DMS53 (cell line): ENCODE measurements around the gene MRPL53.
"Not testable (repeated sequence)": the region's sequence is repeated elsewhere in the genome, so short reads cannot be mapped to it uniquely, and the experiment has no call there.

Experiments
- DNase-seq: peaks from one replicate; lab custom pipeline; 2025; lab: John Stamatoyannopoulos, UW

The MRPL53 gene

GRCh38 chr2:74481961-74482800, 9.7 kb upstream of the MRPL53 start:
- peak; percentile 83 for DNase-seq

DNA sequence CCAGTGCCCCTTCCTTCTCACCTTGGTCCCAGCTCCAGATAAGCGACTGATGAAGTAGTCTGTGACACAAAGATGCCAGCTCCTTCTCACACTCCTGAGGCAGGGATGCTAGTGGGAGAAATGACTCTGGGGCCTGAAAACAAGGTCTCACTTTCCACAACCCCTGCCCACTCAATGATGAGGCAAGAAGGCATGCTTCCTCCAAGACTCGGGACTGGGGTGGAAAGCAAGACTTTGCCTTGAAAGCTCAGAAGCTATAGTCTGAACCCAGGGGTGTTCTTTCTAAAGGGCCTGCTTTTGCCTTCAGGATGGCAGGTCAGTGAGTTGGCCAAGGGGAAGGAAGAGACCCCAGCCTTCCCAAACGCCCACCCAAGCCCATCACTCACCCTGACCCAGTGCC, 9.0 kb upstream of the MRPL53 start:
- DNase-seq = no peak

DNA sequence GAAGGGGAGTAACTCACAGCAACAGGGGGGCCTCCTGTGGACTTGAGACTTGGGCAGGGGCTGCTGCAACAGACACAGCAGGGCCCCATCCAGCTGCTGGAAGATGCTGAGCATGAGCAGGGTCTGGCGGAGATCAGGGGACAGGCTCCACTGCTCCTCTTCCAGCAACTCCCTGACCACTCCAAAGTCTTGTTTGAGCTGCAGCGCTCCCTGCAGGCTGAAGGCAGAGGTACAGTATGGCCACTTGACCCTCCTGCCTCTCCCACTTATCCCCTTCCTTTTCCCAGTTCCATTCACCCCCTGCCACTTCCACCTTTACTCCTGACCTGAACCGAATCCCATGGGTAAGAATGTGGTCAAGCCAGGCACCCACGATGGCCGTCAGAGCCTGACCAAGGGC, 2.4 kb upstream of the MRPL53 start:
- peak; percentile 31 for DNase-seq

DNA sequence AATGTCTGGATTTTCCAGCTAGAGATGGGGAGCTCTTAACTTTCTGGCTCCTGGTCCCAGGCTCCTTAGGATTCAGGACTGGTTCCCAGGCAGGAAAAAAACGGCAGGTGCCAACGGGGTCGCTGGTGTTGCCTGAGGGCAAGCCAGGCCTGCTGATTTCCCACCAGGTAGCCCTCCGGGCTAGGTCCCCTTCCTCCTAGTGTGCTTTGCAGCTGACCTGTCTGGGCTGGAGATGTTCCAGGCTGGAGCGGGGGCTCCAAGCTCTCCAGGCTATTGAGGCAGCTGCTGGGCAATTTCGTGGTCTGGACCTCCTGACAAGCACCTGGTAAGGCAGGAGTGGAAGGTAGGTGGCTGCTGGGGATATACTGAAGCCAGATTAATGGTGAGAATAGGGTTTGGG, 2.0 kb upstream of the MRPL53 start:
- no peak for DNase-seq

GRCh38 chr2:74472945-74473258, 422 bp upstream of the MRPL53 start:
- no peak for DNase-seq

- DNase-seq = peak; percentile 48
Measured at GRCh38 chr2:74471332-74472065, 981 bp downstream of the MRPL53 start.

DNA sequence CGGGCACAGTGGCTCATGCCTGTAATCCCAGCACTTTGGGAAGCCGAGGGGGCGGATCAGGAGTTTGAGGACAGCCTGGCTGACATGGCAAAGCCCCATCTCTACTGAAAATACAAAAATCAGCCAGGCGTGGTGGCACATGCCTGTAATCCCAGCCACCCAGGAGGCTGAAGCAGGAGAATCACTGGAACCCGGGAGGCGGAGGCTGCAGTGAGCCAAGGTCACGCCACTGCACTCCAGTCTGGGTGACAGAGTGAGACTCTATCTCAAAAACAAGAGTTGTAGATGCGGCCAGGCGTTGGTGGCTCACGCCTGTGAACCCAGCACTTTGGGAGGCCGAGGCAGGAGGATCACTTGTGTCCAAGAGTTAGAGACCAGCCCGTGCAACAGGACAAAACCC, 1.7 kb downstream of the MRPL53 start:
- DNase-seq = not testable (repeated sequence)

GRCh38 chr2:74464406-74464805, 8.1 kb downstream of the MRPL53 start:
- peak; percentile 54 for DNase-seq

GRCh38 chr2:74462786-74463105, 9.7 kb downstream of the MRPL53 start:
- no peak for DNase-seq

- no peak for DNase-seq
Measured at GRCh38 chr2:74462054-74462785, 10.3 kb downstream of the MRPL53 start.

- DNase-seq = peak; percentile 29
Measured at GRCh38 chr2:74461187-74462053, 11.1 kb downstream of the MRPL53 start.

DNA sequence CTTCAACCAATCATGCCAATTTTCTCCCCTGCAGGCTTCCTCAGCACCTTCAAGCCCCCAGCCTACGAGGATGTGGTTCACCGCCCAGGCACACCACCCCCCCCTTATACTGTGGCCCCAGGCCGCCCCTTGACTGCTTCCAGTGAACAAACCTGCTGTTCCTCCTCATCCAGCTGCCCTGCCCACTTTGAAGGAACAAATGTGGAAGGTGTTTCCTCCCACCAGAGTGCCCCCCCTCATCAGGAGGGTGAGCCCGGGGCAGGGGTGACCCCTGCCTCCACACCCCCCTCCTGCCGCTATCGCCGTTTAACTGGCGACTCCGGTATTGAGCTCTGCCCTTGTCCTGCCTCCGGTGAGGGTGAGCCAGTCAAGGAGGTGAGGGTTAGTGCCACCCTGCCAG, 12.3 kb downstream of the MRPL53 start:
- not testable (repeated sequence) for DNase-seq

GRCh38 chr2:74459503-74460118, 12.9 kb downstream of the MRPL53 start:
- DNase-seq = not testable (repeated sequence)

GRCh38 chr2:74458938-74459363, 13.5 kb downstream of the MRPL53 start:
- DNase-seq = peak; percentile 51

GRCh38 chr2:74458132-74458937, 14.1 kb downstream of the MRPL53 start, which contains the start of gene WBP1:
WBP1 (plus strand) TSS chr2:74458438; CDS start chr2:74458603, 165 bp downstream.
- DNase-seq = peak; percentile 100

- peak; percentile 91 for DNase-seq
Measured at GRCh38 chr2:74457549-74458131, 14.8 kb downstream of the MRPL53 start.

DNA sequence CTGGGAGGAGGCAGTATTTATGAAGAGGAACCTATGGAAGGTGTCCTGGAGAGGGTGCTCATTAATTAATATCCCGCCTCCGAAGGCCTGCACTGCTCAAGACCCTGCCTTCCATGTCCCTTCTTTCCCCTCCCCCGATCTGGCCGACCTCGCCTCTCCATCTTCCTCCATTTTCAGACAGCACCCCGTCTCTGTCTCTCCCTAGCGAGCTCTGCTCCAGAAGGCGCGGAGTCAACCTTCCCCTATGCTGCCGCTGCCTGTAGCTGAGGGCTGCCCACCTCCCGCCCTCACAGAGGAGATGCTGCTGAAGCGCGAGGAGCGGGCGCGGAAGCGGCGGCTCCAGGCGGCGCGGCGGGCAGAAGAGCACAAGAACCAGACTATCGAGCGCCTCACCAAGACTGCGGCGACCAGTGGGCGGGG, 15.3 kb downstream of the MRPL53 start:
- no peak for DNase-seq

- peak; percentile 99 for DNase-seq
Measured at GRCh38 chr2:74454654-74455511, 17.6 kb downstream of the MRPL53 start, which contains the start of gene INO80B. INO80B (plus strand) TSS chr2:74455087; CDS start chr2:74455117, 30 bp downstream.
